Thyroid gland (tissue), 4 donors: ENCODE results near the gene ZNF700.
"Not testable (repeated sequence)": the region's sequence is repeated elsewhere in the genome, so short reads cannot be mapped to it uniquely, and the experiment has no call there.

Experiments used
- CTCF ChIP-seq, 6 experiments: fragments of 200-600 bp in 3 of 6; fragments of 450-650 bp in 3 of 6; sonication (generic) in 3 of 6; IDR thresholded peaks; one replicate each; pipeline ENCODE4 v1.5.1; 2016 to 2019; ENCODE audit warnings: antibody characterized with exemption in 6 of 6, mild to moderate bottlenecking in 2 of 6, inconsistent platforms in 1 of 6, moderate library complexity in 1 of 6
- POLR2A ChIP-seq, 2 donors: fragments of 450-650 bp; IDR thresholded peaks; one replicate each; pipeline ENCODE4 v1.6.1; 2017; ENCODE audit warnings: antibody characterized with exemption in 2 of 2, mild to moderate bottlenecking in 2 of 2, moderate library complexity in 1 of 2

- TF ChIP-seq CTCF, POLR2A (IDR thresholded peaks at IDR 0.05): not testable (repeated sequence)
Observed at GRCh38 chr19:11914417-11915051, 10.4 kb upstream of the ZNF700 start.
